HG02884 (cell line): ENCODE data around the gene GPATCH2.
"Not testable (repeated sequence)": the region's sequence is repeated elsewhere in the genome, so short reads cannot be mapped to it uniquely, and the experiment has no call there.

ENCODE experiments used
- ATAC-seq: cut with Tn5 transposase; IDR thresholded peaks from one replicate; pipeline ENCODE4 v1.9.1; 2021; ENCODE audit warnings: mild to moderate bottlenecking, moderate library complexity; ENCODE audit not compliant: unreplicated experiment

Gene GPATCH2

GRCh38 chr1:217584286-217584811 is 46.5 kb downstream of the GPATCH2 start:
- not testable (repeated sequence) for ATAC-seq

GRCh38 chr1:217577336-217577735 is 53.6 kb downstream of the GPATCH2 start:
- no peak for ATAC-seq

- no peak for ATAC-seq
Measured at GRCh38 chr1:217574265-217574949, 56.5 kb downstream of the GPATCH2 start.

GRCh38 chr1:217569021-217569420 is 61.9 kb downstream of the GPATCH2 start:
- ATAC-seq: no peak

- ATAC-seq: no peak
Measured at GRCh38 chr1:217568200-217568599, 62.7 kb downstream of the GPATCH2 start.

GRCh38 chr1:217564833-217565232 is 66.1 kb downstream of the GPATCH2 start:
- no peak for ATAC-seq

GRCh38 chr1:217564207-217564606 is 66.7 kb downstream of the GPATCH2 start:
- ATAC-seq: no peak

- ATAC-seq: no peak
Measured at GRCh38 chr1:217563179-217563578, 67.7 kb downstream of the GPATCH2 start.

- no peak for ATAC-seq
Measured at GRCh38 chr1:217562229-217562878, 68.5 kb downstream of the GPATCH2 start.

- no peak for ATAC-seq
Measured at GRCh38 chr1:217561446-217561845, 69.4 kb downstream of the GPATCH2 start.

- ATAC-seq: no peak
Measured at GRCh38 chr1:217554849-217555248, 76.0 kb downstream of the GPATCH2 start.

- ATAC-seq: no peak
Measured at GRCh38 chr1:217553949-217554509, 76.9 kb downstream of the GPATCH2 start.

- ATAC-seq: no peak
Measured at GRCh38 chr1:217552339-217552951, 78.4 kb downstream of the GPATCH2 start.

GRCh38 chr1:217542837-217543236 is 88.1 kb downstream of the GPATCH2 start:
- peak; percentile 76 for ATAC-seq

- ATAC-seq: no peak
Measured at GRCh38 chr1:217542136-217542777, 88.6 kb downstream of the GPATCH2 start.

GRCh38 chr1:217540321-217540720 is 90.6 kb downstream of the GPATCH2 start:
- ATAC-seq: no peak

- no peak for ATAC-seq
Measured at GRCh38 chr1:217539510-217539909, 91.4 kb downstream of the GPATCH2 start.

- ATAC-seq: no peak
Measured at GRCh38 chr1:217535601-217536377, 95.1 kb downstream of the GPATCH2 start.

GRCh38 chr1:217534566-217534965 is 96.3 kb downstream of the GPATCH2 start:
- no peak for ATAC-seq

- ATAC-seq: no peak
Measured at GRCh38 chr1:217528271-217528670, 102.6 kb downstream of the GPATCH2 start.
